SK-N-SH treated with all-trans-retinoic acid at 6 μM for 48 hours (cell line): Measurements from ENCODE around the gene OSM.
A peak's percentile ranks its signal among the peaks of the same experiment; 100 is the strongest.

ENCODE experiments used
- ATAC-seq: fragments of 200-7000 bp; cut with Tn5 transposase; 3 replicates; pipeline ENCODE4 v1.9.1; 2020; ENCODE audit warnings: mild to moderate bottlenecking, moderate library complexity
- ARNTL ChIP-seq: fragments of 450-650 bp; formaldehyde crosslinking; IDR thresholded peaks from 2 replicates; pipeline ENCODE4 v1.5.0; 2020; ENCODE audit warnings: low read depth, mild to moderate bottlenecking, moderate library complexity, borderline replicate concordance
- CSRNP3 ChIP-seq: fragments of 250-450 bp; sonication (Bioruptor Pico); IDR thresholded peaks from 2 replicates; pipeline ENCODE4 v1.5.1; 2021; ENCODE audit warnings: mild to moderate bottlenecking, moderate library complexity
- ISL1 ChIP-seq: fragments of 250-450 bp; sonication (Bioruptor Pico); IDR thresholded peaks from 2 replicates; pipeline ENCODE4 v2.1.2; 2022; ENCODE audit warnings: mild to moderate bottlenecking, moderate library complexity
- PATZ1 ChIP-seq: fragments of 250-450 bp; sonication (Bioruptor Pico); IDR thresholded peaks from 2 replicates; pipeline ENCODE4 v1.8.0; 2020; ENCODE audit warnings: mild to moderate bottlenecking, moderate library complexity, borderline replicate concordance
- PPARA ChIP-seq: fragments of 250-450 bp; sonication (Bioruptor Pico); IDR thresholded peaks from 2 replicates; pipeline ENCODE4 v1.5.0; 2020; ENCODE audit warnings: mild to moderate bottlenecking, borderline replicate concordance
- RARB ChIP-seq: fragments of 250-450 bp; sonication (Bioruptor Pico); IDR thresholded peaks from 2 replicates; pipeline ENCODE4 v1.8.0; 2021; ENCODE audit warnings: mild to moderate bottlenecking, moderate library complexity
- SNAI2 ChIP-seq: fragments of 250-450 bp; sonication (Bioruptor Pico); IDR thresholded peaks from 2 replicates; pipeline ENCODE4 v1.5.0; 2020; ENCODE audit warnings: mild to moderate bottlenecking, moderate library complexity
- ZFP3 ChIP-seq: fragments of 250-450 bp; sonication (Bioruptor Pico); IDR thresholded peaks from 2 replicates; pipeline ENCODE4 v1.5.0; 2020; ENCODE audit warnings: mild to moderate bottlenecking, moderate library complexity
- ZFP30 ChIP-seq: fragments of 450-650 bp; formaldehyde crosslinking; IDR thresholded peaks from 2 replicates; pipeline ENCODE4 v1.5.0; 2022; ENCODE audit warnings: mild to moderate bottlenecking, moderate library complexity
- ZNF70 ChIP-seq: fragments of 450-650 bp; formaldehyde crosslinking; IDR thresholded peaks from 2 replicates; pipeline ENCODE4 v1.5.0; 2020; ENCODE audit warnings: mild to moderate bottlenecking, moderate library complexity
- ZNF8 ChIP-seq: fragments of 450-650 bp; formaldehyde crosslinking; IDR thresholded peaks from 2 replicates; pipeline ENCODE4 v1.5.0; 2020; ENCODE audit warnings: mild to moderate bottlenecking, moderate library complexity
- TF ChIP-seq, protein P1 (sequence below): fragments of 250-450 bp; sonication (Bioruptor Pico); IDR thresholded peaks from 2 replicates; pipeline ENCODE4 v1.5.0; 2020; ENCODE audit warnings: mild to moderate bottlenecking, moderate library complexity
- TF ChIP-seq, protein P2 (sequence below): fragments of 250-450 bp; sonication (Bioruptor Pico); IDR thresholded peaks from 2 replicates; pipeline ENCODE4 v1.8.0; 2021; ENCODE audit warnings: low read depth, mild to moderate bottlenecking, moderate library complexity, borderline replicate concordance

OSM gene

GRCh38 chr22:30289980-30290313 lies 23.3 kb upstream of the OSM start (continued):
- TF ChIP-seq ZFP3 (CRISPR knock-in tag), result no peak

- TF ChIP-seq ZNF8 (no peak), PATZ1 (CRISPR knock-in tag) (0 out of 2 replicates have a peak, but pooled peaks have one; percentile 33)
- TF ChIP-seq, protein P1, sequence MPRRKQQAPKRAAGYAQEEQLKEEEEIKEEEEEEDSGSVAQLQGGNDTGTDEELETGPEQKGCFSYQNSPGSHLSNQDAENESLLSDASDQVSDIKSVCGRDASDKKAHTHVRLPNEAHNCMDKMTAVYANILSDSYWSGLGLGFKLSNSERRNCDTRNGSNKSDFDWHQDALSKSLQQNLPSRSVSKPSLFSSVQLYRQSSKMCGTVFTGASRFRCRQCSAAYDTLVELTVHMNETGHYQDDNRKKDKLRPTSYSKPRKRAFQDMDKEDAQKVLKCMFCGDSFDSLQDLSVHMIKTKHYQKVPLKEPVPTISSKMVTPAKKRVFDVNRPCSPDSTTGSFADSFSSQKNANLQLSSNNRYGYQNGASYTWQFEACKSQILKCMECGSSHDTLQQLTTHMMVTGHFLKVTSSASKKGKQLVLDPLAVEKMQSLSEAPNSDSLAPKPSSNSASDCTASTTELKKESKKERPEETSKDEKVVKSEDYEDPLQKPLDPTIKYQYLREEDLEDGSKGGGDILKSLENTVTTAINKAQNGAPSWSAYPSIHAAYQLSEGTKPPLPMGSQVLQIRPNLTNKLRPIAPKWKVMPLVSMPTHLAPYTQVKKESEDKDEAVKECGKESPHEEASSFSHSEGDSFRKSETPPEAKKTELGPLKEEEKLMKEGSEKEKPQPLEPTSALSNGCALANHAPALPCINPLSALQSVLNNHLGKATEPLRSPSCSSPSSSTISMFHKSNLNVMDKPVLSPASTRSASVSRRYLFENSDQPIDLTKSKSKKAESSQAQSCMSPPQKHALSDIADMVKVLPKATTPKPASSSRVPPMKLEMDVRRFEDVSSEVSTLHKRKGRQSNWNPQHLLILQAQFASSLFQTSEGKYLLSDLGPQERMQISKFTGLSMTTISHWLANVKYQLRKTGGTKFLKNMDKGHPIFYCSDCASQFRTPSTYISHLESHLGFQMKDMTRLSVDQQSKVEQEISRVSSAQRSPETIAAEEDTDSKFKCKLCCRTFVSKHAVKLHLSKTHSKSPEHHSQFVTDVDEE (CRISPR knock-in tag), result peak; percentile 31; the same call in 1 of the 2 replicates
- peak; percentile 84 for ATAC-seq
These were observed 22.7 kb upstream of the OSM start, which contains the start of gene CASTOR1 for GRCh38 chr22:30289141-30289979. CASTOR1 (minus strand) TSS chr22:30289505; CDS start chr22:30289497, 8 bp downstream.

DNA sequence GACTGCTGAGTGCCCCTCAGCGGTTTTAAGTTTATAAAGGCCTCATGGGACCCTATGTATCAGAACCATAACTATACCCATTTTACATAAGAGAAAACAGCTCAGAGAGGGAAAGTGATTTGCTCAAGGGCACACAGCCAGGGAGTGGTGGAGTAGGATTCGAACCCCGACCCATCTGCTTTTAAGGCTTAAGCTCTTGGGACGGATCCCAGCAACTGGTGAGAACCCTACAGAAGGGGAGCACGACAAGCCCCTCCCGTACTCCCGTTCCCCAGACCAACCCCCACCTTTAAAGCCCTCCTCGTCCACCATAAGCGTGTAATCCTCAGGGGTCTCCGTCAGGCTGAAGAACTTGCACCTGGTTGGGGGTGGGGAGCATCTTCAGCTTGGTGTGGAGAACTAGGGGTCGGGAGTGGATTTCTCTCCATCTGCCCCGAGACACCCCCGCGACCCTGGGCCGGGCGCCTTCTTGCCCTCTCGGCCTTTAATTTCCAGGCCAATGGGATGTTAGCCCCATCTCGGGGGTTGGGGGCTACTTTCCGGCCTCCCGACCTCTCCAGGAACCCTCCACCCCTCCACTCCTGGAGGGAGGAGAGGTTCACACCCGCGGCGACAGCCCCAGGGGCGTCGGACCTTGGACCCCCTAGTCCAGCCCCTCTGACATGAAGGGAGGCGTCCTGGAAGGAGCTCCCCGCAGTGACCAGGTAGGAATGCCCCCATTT lies 21.9 kb upstream of the OSM start:
- no peak for ATAC-seq
- TF ChIP-seq ZNF70 (CRISPR knock-in tag) (no peak), RARB (no peak), CSRNP3 (CRISPR knock-in tag) (no peak), SNAI2 (CRISPR knock-in tag) (no peak), ISL1 (CRISPR knock-in tag) (no peak), ZFP30 (no peak), PPARA (CRISPR knock-in tag) (no peak), ZFP3 (CRISPR knock-in tag) (no peak)
- TF ChIP-seq, protein P2, sequence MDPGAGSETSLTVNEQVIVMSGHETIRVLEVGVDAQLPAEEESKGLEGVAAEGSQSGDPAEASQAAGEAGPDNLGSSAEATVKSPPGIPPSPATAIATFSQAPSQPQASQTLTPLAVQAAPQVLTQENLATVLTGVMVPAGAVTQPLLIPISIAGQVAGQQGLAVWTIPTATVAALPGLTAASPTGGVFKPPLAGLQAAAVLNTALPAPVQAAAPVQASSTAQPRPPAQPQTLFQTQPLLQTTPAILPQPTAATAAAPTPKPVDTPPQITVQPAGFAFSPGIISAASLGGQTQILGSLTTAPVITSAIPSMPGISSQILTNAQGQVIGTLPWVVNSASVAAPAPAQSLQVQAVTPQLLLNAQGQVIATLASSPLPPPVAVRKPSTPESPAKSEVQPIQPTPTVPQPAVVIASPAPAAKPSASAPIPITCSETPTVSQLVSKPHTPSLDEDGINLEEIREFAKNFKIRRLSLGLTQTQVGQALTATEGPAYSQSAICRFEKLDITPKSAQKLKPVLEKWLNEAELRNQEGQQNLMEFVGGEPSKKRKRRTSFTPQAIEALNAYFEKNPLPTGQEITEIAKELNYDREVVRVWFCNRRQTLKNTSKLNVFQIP, result no peak

- TF ChIP-seq ARNTL (CRISPR knock-in tag), result no peak
- TF ChIP-seq, protein P1 (CRISPR knock-in tag), result 0 out of 2 replicates have a peak, but pooled peaks have one; percentile 21
- TF ChIP-seq, all 23 proteins: peak for 1
- peak; percentile 80 for ATAC-seq
These were observed 21.2 kb upstream of the OSM start for GRCh38 chr22:30287648-30288418.
